Measurements from ENCODE around the gene WRAP53. TPM values are rescaled to one million over a fixed set of nuclear protein-coding genes. Genes with fewer than 3 reads are reported as not detected.

Gene WRAP53
- polyA plus RNA-seq, 1 of the 3 experiments (the other 2 are of a cell fraction): 8.6 TPM

DNA sequence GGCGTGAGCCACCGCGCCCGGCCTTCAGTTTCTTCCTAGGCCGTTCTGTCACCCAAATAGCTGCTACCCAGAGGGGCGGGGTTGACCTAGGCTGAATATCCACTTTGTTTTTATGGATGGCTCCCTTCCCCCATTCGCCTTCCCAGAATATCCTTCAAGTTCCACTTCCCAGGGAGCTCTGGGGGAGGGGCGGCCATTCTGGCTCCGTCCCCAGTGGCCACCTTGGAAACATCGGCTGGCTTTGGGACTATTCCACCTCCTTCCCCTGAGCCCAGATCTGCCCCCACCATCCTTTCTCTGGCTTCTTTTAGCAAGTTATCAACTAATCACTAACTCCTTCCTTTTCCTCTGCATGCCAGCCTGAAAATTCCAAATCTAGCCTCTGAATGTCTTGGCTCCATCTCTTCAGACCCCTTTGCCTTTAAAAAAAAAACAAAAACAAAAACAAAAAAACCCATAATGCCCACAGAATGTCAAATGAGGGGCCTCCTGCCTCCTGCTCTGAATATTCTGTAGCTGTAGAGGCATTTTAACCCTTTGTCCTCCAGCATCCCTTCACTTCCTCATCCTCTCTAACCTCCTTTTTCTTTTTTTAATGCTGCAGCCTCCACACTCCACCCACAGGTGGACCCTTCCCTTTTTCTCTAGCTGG lies 31.2 kb upstream of the WRAP53 start:
- Histone ChIP-seq H3K9me3 (no peaks in the 10 kb centered on the region), H3K36me3 (replicated peaks in 1 of 2; ENCODE audit: control insufficient read depth in 1 of 2, insufficient read depth in 2 of 2, low read length in 1 of 2) (no peaks in the 10 kb centered on the region), H3K4me3 (ENCODE audit: low read depth in 2 of 2, low read length in 1 of 2) (no peak overlapping the region), H3K4me2 (no peak overlapping the region), H3K27me3 (ENCODE audit: insufficient read depth) (peaks cover 7% of the 10 kb centered on the region), H2AFZ (ENCODE audit: low read depth) (no peak overlapping the region), H3K4me1 (ENCODE audit: control insufficient read depth in 1 of 2, insufficient read depth in 2 of 2, low read depth in 1 of 2, low read length in 1 of 2) (no peaks in the 10 kb centered on the region), H3K9me2 (no peaks in the 10 kb centered on the region), H3F3A (replicated peaks; ENCODE audit: insufficient read depth) (peaks cover 4% of the 10 kb centered on the region), H3K79me2 (ENCODE audit: insufficient read depth) (no peaks in the 10 kb centered on the region), H3K27ac (ENCODE audit: low read depth in 2 of 2, low read length in 1 of 2) (no peak overlapping the region), H3K9ac (no peak overlapping the region), H4K20me1 (ENCODE audit: insufficient read depth) (no peaks in the 10 kb centered on the region)
- ChIA-PET POLR2A (interaction anchor here (0.8 kb wide), 1 partner anchor 29 kb away, joined by 4 read pairs; no protein-coding TSS in a partner anchor), CTCF (interaction anchor here (0.6 to 2.9 kb wide), 4 partner anchors 9 to 51 kb away, joined by 3 to 11 read pairs (median 4); partner anchors contain the start of gene TP53)
- TF ChIP-seq SMC3 (IDR thresholded peaks at IDR 0.05; ENCODE audit: low read depth, low read length) (no peak), NRF1 (IDR thresholded peaks at IDR 0.05; ENCODE audit: low read depth, low read length) (no peak), FOXJ3 (CRISPR knock-in tag; IDR thresholded peaks at IDR 0.05) (no peak), TEAD4 (IDR thresholded peaks at IDR 0.05; ENCODE audit: borderline replicate concordance, insufficient read depth) (no peak), JUND (IDR thresholded peaks at IDR 0.05) (no peak), MEF2A (IDR thresholded peaks at IDR 0.05; ENCODE audit: borderline replicate concordance, low read depth) (no peak), RAD21 (IDR thresholded peaks at IDR 0.05; ENCODE audit: low read length) (no peak), EP300 (IDR thresholded peaks at IDR 0.05; ENCODE audit: borderline replicate concordance in 1 of 2, low read depth in 1 of 2, low read length in 1 of 2) (no peak), EZH2phosphoT487 (IDR thresholded peaks at IDR 0.05; ENCODE audit: borderline replicate concordance, low read depth) (no peak), POLR2AphosphoS5 (IDR thresholded peaks at IDR 0.05; ENCODE audit: low read depth, low read length) (no peak), NFIC (IDR thresholded peaks at IDR 0.05; ENCODE audit: borderline replicate concordance) (no peak), RCOR1 (IDR thresholded peaks at IDR 0.05; ENCODE audit: low read length) (no peak), RFX5 (IDR thresholded peaks at IDR 0.05; ENCODE audit: low read length) (no peak), RXRA (IDR thresholded peaks at IDR 0.05; ENCODE audit: borderline replicate concordance, low read depth) (no peak), CHD2 (IDR thresholded peaks at IDR 0.05; ENCODE audit: low read length, partially characterized antibody) (no peak), ELF1 (IDR thresholded peaks at IDR 0.05) (no peak)
- TF ChIP-seq, protein P1, sequence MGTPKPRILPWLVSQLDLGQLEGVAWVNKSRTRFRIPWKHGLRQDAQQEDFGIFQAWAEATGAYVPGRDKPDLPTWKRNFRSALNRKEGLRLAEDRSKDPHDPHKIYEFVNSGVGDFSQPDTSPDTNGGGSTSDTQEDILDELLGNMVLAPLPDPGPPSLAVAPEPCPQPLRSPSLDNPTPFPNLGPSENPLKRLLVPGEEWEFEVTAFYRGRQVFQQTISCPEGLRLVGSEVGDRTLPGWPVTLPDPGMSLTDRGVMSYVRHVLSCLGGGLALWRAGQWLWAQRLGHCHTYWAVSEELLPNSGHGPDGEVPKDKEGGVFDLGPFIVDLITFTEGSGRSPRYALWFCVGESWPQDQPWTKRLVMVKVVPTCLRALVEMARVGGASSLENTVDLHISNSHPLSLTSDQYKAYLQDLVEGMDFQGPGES (IDR thresholded peaks at IDR 0.05; ENCODE audit: low read depth, low read length): no peak
- TF ChIP-seq, protein P2, sequence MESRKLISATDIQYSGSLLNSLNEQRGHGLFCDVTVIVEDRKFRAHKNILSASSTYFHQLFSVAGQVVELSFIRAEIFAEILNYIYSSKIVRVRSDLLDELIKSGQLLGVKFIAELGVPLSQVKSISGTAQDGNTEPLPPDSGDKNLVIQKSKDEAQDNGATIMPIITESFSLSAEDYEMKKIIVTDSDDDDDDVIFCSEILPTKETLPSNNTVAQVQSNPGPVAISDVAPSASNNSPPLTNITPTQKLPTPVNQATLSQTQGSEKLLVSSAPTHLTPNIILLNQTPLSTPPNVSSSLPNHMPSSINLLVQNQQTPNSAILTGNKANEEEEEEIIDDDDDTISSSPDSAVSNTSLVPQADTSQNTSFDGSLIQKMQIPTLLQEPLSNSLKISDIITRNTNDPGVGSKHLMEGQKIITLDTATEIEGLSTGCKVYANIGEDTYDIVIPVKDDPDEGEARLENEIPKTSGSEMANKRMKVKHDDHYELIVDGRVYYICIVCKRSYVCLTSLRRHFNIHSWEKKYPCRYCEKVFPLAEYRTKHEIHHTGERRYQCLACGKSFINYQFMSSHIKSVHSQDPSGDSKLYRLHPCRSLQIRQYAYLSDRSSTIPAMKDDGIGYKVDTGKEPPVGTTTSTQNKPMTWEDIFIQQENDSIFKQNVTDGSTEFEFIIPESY (IDR thresholded peaks at IDR 0.05; ENCODE audit: borderline replicate concordance, low read depth): no peak
- TF ChIP-seq, protein P3, sequence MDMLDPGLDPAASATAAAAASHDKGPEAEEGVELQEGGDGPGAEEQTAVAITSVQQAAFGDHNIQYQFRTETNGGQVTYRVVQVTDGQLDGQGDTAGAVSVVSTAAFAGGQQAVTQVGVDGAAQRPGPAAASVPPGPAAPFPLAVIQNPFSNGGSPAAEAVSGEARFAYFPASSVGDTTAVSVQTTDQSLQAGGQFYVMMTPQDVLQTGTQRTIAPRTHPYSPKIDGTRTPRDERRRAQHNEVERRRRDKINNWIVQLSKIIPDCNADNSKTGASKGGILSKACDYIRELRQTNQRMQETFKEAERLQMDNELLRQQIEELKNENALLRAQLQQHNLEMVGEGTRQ (IDR thresholded peaks at IDR 0.05; ENCODE audit: borderline replicate concordance, low read depth, low read length): no peak
- TF ChIP-seq, protein P4, sequence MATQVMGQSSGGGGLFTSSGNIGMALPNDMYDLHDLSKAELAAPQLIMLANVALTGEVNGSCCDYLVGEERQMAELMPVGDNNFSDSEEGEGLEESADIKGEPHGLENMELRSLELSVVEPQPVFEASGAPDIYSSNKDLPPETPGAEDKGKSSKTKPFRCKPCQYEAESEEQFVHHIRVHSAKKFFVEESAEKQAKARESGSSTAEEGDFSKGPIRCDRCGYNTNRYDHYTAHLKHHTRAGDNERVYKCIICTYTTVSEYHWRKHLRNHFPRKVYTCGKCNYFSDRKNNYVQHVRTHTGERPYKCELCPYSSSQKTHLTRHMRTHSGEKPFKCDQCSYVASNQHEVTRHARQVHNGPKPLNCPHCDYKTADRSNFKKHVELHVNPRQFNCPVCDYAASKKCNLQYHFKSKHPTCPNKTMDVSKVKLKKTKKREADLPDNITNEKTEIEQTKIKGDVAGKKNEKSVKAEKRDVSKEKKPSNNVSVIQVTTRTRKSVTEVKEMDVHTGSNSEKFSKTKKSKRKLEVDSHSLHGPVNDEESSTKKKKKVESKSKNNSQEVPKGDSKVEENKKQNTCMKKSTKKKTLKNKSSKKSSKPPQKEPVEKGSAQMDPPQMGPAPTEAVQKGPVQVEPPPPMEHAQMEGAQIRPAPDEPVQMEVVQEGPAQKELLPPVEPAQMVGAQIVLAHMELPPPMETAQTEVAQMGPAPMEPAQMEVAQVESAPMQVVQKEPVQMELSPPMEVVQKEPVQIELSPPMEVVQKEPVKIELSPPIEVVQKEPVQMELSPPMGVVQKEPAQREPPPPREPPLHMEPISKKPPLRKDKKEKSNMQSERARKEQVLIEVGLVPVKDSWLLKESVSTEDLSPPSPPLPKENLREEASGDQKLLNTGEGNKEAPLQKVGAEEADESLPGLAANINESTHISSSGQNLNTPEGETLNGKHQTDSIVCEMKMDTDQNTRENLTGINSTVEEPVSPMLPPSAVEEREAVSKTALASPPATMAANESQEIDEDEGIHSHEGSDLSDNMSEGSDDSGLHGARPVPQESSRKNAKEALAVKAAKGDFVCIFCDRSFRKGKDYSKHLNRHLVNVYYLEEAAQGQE (IDR thresholded peaks at IDR 0.05; ENCODE audit: low read depth, low read length): no peak
- 82% methylated on average over 10 of the region's 10 CpGs for WGBS (ENCODE audit: low lambda C conversion rate)
- DNase-seq: peak; percentile 20
